Measurements from ENCODE around the gene C1orf232.

C1orf232 gene

DNA sequence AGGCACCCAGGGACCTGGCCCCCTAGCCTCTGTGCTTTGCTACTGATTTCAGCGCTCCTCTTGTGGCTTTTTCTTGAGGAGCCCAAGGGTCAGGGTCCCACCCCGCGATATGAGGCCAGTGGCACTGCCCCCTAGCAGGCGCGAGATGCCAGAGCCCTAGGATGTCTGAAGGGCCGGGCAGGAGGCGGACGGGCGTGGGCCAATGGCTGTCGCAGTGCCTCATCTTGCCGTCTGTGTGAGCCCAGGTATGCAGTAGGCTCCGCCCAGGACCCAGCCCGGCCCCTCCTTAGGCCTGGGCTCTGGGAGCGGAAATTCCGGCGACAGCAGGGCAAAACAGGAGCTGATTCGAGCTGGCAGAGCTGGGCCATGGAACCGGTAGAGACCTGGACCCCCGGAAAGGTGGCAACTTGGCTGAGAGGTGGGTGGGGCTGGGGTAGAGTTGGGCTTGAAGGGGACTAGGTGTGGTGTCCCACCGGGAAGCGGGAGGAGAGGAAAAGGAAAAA, 8.5 kb upstream of the C1orf232 start, which contains the start of gene CNKSR1:
TSS of gene CNKSR1 (plus strand) at position 310 of the 503 bp plus-strand sequence. CDS start at position 367, 57 bp downstream.
- Histone ChIP-seq H3K27ac (ENCODE audit: low read depth, low read length) (no peak within 1 kb of the TSS), H3K4me3 (ENCODE audit: low read depth, low read length) (peak within 1 kb of the TSS; percentile 53), H3K36me3 (ENCODE audit: control insufficient read depth, insufficient read depth, low read length) (no peaks in the 10 kb centered on the region; the same call in 1 of the 2 replicates), H3K9me3 (ENCODE audit: control insufficient read depth, insufficient read depth, low read length) (no peaks in the 10 kb centered on the region), H3K4me1 (ENCODE audit: control insufficient read depth, insufficient read depth, low read length) (no peaks in the 10 kb centered on the region), H3K27me3 (ENCODE audit: control insufficient read depth, insufficient read depth, low read length) (no peaks in the 10 kb centered on the region), H3K9ac (ENCODE audit: low read depth, low read length) (no peak within 1 kb of the TSS)

DNA sequence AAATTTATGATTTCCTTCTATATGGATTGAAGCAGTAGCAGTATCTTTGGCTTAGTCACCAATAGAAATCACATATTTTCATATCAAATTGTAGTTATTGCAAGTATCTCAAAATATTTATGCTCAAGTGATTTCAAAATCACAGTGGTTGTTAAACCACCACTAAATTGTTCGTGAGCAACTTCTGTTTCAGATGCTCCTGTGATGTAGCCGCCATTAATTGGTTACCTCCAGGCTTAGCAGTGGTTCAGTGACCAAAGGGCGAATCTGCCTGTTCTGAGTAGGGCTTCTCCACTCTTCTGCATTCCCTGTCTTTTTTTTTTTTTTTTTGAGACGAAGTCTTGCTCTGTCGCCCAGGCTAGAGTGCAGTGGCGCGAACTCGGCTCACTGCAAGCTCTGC, 6.6 kb upstream of the C1orf232 start:
- Histone ChIP-seq H3K27me3 (ENCODE audit: control insufficient read depth, insufficient read depth, low read length) (no peaks in the 10 kb centered on the region), H3K9ac (ENCODE audit: low read depth, low read length) (no peak overlapping the region)

DNA sequence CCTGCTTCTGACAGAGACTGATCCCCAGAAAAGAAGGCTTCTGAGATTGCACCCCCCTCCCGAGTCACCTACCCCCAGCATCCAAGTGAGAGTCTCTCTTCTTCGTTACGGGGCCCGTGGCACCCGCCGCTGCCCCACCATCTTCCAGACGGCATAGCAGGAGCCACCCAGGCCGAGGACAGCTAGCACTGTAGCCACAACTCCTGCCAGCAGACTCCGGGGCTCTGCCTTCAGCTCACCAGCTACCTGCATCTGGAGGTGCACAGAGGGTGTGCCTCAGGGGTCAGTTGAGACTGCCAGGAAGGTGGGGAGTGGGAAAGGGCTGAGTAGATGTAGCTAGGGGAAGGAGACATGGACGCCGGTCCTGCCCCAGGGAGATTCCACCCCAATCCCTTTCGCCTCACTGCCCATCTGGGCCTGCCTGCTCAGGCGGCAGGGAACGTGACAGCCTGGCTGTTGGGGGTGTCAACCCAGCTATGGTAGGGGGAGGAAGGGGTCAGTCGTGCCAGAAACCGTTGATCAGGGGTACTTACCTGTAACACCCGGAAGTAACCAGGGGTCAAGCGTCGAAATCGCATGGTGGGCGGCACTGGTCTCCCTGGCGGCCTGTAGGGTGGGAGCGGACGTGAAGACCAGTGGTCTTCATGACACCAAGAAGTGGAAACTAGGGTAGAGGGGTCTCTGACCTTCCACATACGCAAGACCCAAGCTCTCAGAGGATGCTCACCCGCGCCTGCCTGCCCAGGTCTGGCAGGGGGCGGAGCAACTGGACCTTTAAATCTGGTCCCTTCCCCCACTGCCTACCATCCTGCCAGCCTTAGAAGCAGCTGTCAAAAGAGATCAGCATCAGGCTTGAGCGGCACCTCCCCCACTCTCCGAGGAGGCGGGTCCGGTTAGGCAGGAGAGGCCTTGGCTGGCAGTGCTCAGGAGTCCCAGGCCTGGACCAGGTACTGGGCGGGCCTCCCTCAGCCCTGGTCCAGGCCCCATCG, 2.6 kb upstream of the C1orf232 start, which contains the start of gene ZNF593OS:
TSS of gene ZNF593OS (minus strand) at position 749 of the 989 bp plus-strand sequence. CDS start at position 578, 171 bp downstream.
- Histone ChIP-seq H3K27me3 (ENCODE audit: control insufficient read depth, insufficient read depth, low read length) (no peaks in the 10 kb centered on the region), H3K4me1 (ENCODE audit: control insufficient read depth, insufficient read depth, low read length) (peaks cover 9% of the 10 kb centered on the region)

More for the DNA sequence above, 6.6 kb upstream of the C1orf232 start:
- H3K27ac ChIP-seq (ENCODE audit: low read depth, low read length), result no peak overlapping the region
- no peaks in the 10 kb centered on the region for H3K9me3 ChIP-seq (ENCODE audit: control insufficient read depth, insufficient read depth, low read length)
- 0 out of 2 replicates have a peak, but pooled peaks cover 3% of the 10 kb centered on the region for H3K4me1 ChIP-seq (ENCODE audit: control insufficient read depth, insufficient read depth, low read length)
- H3K36me3 ChIP-seq (ENCODE audit: control insufficient read depth, insufficient read depth, low read length), result peaks cover 8% of the 10 kb centered on the region
- H3K4me3 ChIP-seq (ENCODE audit: low read depth, low read length), result no peak overlapping the region

DNA sequence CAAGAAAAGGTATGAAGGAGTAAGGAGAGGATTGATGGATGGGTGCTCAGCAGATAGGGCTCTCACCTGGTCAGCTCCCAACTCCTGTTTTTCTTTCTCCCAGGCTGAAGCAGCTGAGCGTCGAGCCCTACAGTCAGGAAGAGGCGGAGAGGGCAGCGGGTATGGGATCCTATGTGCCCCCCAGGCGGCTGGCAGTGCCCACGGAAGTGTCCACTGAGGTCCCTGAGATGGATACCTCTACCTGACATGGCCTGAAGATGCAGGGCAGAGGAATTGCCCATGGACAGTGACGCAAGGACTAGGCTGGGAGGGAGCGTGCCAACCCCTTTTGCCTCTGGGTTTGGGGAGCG, 1.7 kb upstream of the C1orf232 start:
- Histone ChIP-seq H3K4me3 (ENCODE audit: low read depth, low read length) (peak overlapping the region; percentile 83), H3K9ac (ENCODE audit: low read depth, low read length) (0 out of 2 replicates have a peak overlapping the region, but pooled peaks have one; percentile 78), H3K27ac (ENCODE audit: low read depth, low read length) (no peak overlapping the region), H3K9me3 (ENCODE audit: control insufficient read depth, insufficient read depth, low read length) (no peaks in the 10 kb centered on the region), H3K4me1 (ENCODE audit: control insufficient read depth, insufficient read depth, low read length) (peaks cover 13% of the 10 kb centered on the region), H3K36me3 (ENCODE audit: control insufficient read depth, insufficient read depth, low read length) (peaks cover 8% of the 10 kb centered on the region), H3K27me3 (ENCODE audit: control insufficient read depth, insufficient read depth, low read length) (0 out of 2 replicates have a peak, but pooled peaks cover 4% of the 10 kb centered on the region)

More for the DNA sequence above, 2.6 kb upstream of the C1orf232 start, which contains the start of gene ZNF593OS:
- Histone ChIP-seq H3K4me3 (ENCODE audit: low read depth, low read length) (peak within 1 kb of the TSS; percentile 83; the same call in 1 of the 2 replicates), H3K36me3 (ENCODE audit: control insufficient read depth, insufficient read depth, low read length) (peaks cover 8% of the 10 kb centered on the region), H3K27ac (ENCODE audit: low read depth, low read length) (no peak within 1 kb of the TSS), H3K9ac (ENCODE audit: low read depth, low read length) (no peak within 1 kb of the TSS), H3K9me3 (ENCODE audit: control insufficient read depth, insufficient read depth, low read length) (no peaks in the 10 kb centered on the region)

DNA sequence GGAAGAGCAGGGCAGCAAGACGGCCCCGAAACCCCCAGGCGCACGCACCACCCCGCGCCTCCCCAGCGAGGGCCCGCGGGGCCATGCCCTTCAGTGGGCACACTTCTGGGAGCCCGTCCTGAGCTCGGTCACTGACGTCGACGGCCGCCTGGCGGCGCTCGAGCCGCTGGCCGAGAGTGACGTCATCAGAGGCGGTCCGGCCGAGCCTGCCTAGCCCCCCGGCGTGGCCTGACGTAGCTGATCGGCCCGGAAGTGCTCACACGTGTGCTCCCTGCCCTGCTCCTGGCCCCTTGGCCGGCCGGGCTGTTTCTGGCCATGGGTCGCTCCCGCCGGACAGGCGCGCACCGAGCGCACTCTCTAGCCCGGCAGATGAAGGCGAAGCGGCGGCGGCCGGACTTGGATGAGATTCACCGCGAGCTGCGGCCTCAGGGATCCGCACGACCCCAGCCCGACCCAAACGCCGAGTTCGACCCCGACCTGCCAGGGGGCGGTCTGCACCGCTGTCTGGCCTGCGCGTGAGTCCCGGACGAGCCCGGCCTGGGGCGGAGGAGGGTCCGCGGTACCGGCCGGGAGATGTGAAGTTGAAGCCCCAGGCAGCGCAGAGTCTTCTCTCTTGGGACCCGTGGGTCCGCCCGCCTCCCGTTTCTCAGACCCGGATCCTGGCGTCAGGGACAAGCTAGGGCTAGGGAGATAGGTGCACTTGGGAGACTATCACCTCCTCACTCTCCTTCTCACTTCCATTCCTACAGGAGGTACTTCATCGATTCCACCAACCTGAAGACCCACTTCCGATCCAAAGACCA, 1.1 kb upstream of the C1orf232 start, which contains the start of gene ZNF593:
TSS of gene ZNF593 (plus strand) at position 240 of the 803 bp plus-strand sequence. CDS start at position 316, 76 bp downstream.
- H3K4me3 ChIP-seq (ENCODE audit: low read depth, low read length), result peak within 1 kb of the TSS; percentile 83
- H3K9ac ChIP-seq (ENCODE audit: low read depth, low read length), result peak within 1 kb of the TSS; percentile 78
- H3K27ac ChIP-seq (ENCODE audit: low read depth, low read length), result peak within 1 kb of the TSS; percentile 72
- H3K9me3 ChIP-seq (ENCODE audit: control insufficient read depth, insufficient read depth, low read length), result no peaks in the 10 kb centered on the region
- H3K4me1 ChIP-seq (ENCODE audit: control insufficient read depth, insufficient read depth, low read length), result peaks cover 18% of the 10 kb centered on the region
- H3K36me3 ChIP-seq (ENCODE audit: control insufficient read depth, insufficient read depth, low read length), result peaks cover 8% of the 10 kb centered on the region
- H3K27me3 ChIP-seq (ENCODE audit: control insufficient read depth, insufficient read depth, low read length), result 0 out of 2 replicates have a peak, but pooled peaks cover 8% of the 10 kb centered on the region

DNA sequence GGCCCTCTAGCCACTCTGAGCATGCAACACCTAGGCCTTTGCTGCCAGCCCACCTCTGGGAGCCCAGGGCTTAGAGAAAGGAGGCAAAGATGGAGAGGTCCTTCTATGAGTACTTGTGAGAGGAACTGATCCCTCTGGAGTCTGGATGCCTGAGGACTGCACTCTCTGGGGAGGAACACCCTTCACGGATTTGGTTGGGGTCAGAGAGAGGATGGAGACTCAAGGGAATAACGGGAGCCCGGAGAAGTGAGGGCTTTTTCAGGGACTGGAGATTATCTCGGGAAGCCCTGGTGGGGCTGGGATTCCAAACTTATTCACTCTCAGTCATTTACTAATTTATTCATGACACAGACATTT, 413 bp upstream of the C1orf232 start:
- Histone ChIP-seq H3K4me3 (ENCODE audit: low read depth, low read length) (peak overlapping the region; percentile 83; the same call in 1 of the 2 replicates), H3K36me3 (ENCODE audit: control insufficient read depth, insufficient read depth, low read length) (peaks cover 8% of the 10 kb centered on the region), H3K9ac (ENCODE audit: low read depth, low read length) (no peak overlapping the region), H3K27ac (ENCODE audit: low read depth, low read length) (no peak overlapping the region), H3K9me3 (ENCODE audit: control insufficient read depth, insufficient read depth, low read length) (no peaks in the 10 kb centered on the region), H3K4me1 (ENCODE audit: control insufficient read depth, insufficient read depth, low read length) (peaks cover 18% of the 10 kb centered on the region), H3K27me3 (ENCODE audit: control insufficient read depth, insufficient read depth, low read length) (0 out of 2 replicates have a peak, but pooled peaks cover 8% of the 10 kb centered on the region)

DNA sequence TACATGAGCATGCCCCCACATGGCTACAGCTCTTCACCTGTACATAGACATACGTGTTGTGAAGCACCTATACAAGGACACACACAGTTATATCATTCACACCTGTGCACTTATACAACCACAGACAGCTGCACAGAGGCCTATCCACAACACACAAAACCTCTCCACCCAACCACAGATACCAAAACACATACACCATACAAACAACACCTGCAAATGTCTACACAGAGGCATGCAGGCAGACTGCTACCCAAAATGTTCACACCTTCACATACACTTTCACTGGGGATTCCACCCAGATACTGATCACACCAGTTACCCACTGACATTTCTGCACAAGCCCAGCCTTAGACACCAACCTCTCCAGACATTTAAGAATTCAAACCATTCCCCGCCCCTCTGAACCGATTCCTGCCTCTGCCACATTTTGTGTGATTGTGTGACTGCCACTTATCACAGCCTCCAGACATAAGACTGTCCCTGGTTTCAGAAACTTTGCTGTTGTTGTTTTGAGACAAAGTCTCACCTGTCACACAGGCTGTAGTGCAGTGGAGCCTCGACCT, 2.0 kb downstream of the C1orf232 start:
- peaks cover 18% of the 10 kb centered on the region for H3K4me1 ChIP-seq (ENCODE audit: control insufficient read depth, insufficient read depth, low read length)
- no peaks in the 10 kb centered on the region for H3K9me3 ChIP-seq (ENCODE audit: control insufficient read depth, insufficient read depth, low read length)
- no peak overlapping the region for H3K27ac ChIP-seq (ENCODE audit: low read depth, low read length)
- H3K9ac ChIP-seq (ENCODE audit: low read depth, low read length), result no peak overlapping the region
- H3K4me3 ChIP-seq (ENCODE audit: low read depth, low read length), result no peak overlapping the region
- peaks cover 30% of the 10 kb centered on the region for H3K27me3 ChIP-seq (ENCODE audit: control insufficient read depth, insufficient read depth, low read length)
- peaks cover 8% of the 10 kb centered on the region for H3K36me3 ChIP-seq (ENCODE audit: control insufficient read depth, insufficient read depth, low read length)

DNA sequence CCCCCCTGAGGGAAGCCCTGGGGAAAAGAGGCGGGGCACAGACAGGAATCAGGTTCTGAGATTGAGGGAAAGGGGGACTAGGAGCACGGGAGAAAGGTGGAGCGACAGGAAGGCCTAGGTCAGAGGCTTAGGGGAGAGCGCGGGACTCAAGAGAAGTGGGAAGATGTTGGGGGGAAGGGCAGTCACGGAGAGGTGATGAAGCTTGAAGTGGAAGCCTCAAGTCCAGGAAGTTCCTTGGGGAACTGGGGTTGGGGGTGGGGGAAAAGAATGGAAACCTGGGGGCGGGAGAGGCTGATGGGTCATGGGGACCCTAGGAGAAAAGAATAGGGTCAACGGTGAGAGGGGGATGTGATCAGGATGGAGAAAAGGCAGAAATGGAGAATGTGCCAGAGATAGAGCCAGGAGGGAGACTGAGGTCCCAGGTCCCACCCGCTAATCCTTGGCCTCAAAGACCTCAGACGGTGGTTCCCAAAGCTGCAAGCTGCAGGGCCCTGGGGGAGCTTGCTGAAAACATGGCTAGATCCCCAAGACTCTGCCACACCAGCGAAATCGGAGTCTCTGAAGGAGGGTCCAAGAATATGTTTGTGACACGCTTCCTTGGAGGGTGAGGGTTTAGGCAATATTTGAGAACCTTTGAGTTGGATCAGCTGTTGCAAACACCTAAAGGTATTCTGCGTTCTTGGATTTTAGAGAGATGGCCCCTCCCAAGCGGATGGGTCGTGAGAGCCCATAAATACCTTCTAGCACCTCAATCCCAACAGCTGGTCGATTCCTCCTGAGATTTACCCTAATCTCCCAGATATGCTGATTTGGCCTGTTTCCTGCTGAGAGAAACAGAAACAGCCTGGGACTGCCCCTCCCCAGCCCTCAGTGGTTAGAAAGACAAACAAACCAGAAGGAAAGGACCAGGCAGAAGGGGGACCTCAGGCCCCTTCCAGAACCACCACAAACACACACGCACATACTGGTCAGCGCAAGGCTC, 3.6 kb downstream of the C1orf232 start:
- H3K4me3 ChIP-seq (ENCODE audit: low read depth, low read length), result peak overlapping the region; percentile 57
- H3K27me3 ChIP-seq (ENCODE audit: control insufficient read depth, insufficient read depth, low read length), result peaks cover 47% of the 10 kb centered on the region
- peaks cover 25% of the 10 kb centered on the region for H3K4me1 ChIP-seq (ENCODE audit: control insufficient read depth, insufficient read depth, low read length)
- peak overlapping the region; percentile 35 for H3K27ac ChIP-seq (ENCODE audit: low read depth, low read length)
- no peaks in the 10 kb centered on the region for H3K9me3 ChIP-seq (ENCODE audit: control insufficient read depth, insufficient read depth, low read length)
- H3K36me3 ChIP-seq (ENCODE audit: control insufficient read depth, insufficient read depth, low read length), result no peaks in the 10 kb centered on the region
- no peak overlapping the region for H3K9ac ChIP-seq (ENCODE audit: low read depth, low read length)

DNA sequence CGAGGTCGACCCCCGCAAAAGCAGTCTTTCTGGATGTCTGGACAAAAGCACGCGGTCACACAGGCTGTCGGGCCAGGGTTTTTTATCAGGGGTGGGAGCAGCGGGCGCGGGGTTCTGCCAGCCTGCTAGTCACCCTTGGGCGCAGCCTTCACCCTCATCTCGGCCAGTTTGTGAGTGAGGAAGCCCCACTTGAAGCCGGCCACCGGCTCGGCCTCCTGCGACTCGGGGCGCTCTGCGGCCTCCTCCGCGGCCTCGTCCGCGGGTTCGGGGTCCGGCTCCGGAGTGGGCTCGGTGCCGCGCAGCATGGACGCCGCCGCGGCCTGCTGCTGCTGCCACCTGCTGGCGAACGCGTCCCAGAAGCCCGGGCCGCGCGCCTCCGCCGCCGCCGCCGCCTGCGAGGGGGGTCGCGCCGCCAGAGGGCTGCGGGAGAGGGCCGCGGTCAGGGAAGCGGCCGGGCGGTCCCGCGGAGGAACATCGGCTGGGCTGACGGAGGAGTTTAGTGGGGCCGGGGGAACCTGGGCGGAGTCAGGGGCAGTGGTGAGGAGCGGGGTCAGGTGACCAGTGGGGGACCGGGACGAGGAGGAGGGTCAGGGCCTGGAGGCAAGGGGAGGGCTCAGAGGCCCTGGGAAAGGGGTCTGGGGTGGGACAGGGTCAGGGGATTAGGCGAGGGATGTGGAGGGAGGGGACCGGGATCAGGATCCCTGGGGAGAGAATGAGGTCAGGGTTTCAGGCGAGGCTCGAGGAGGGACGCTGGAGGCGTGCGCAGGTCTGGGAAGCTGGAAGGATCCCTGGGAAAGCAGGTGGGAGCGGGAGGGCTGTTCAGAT, 4.5 kb downstream of the C1orf232 start:
- H3K9ac ChIP-seq (ENCODE audit: low read depth, low read length), result no peak overlapping the region
- no peaks in the 10 kb centered on the region for H3K9me3 ChIP-seq (ENCODE audit: control insufficient read depth, insufficient read depth, low read length)
- no peaks in the 10 kb centered on the region for H3K36me3 ChIP-seq (ENCODE audit: control insufficient read depth, insufficient read depth, low read length)
- H3K4me3 ChIP-seq (ENCODE audit: low read depth, low read length), result peak overlapping the region; percentile 57
- H3K27me3 ChIP-seq (ENCODE audit: control insufficient read depth, insufficient read depth, low read length), result peaks cover 54% of the 10 kb centered on the region
- H3K27ac ChIP-seq (ENCODE audit: low read depth, low read length), result peak overlapping the region; percentile 35
- peaks cover 24% of the 10 kb centered on the region for H3K4me1 ChIP-seq (ENCODE audit: control insufficient read depth, insufficient read depth, low read length)
